Nephron (organoid): ENCODE measurements around the gene CREB3L1.
A peak's percentile ranks its signal among the peaks of the same experiment; 100 is the strongest.

Source experiments
- H3K27ac Mint-ChIP-seq, 3 experiments: 2 replicates each; pipeline ENCODE4 v1.8.0; 2020; ENCODE audit warnings: mixed read lengths in 3 of 3, mild to moderate bottlenecking in 2 of 3, moderate library complexity in 1 of 3
- H3K27me3 Mint-ChIP-seq: 2 replicates; pipeline ENCODE4 v1.8.0; 2021; ENCODE audit warnings: low read depth, mild to moderate bottlenecking, moderate library complexity, mixed read lengths
- H3K36me3 Mint-ChIP-seq: 2 replicates; pipeline ENCODE4 v1.8.0; 2020; ENCODE audit warnings: low read depth, mixed read lengths
- H3K4me1 Mint-ChIP-seq: 2 replicates; pipeline ENCODE4 v1.8.0; 2020; ENCODE audit warnings: mixed read lengths
- H3K4me3 Mint-ChIP-seq, 3 experiments: 2 replicates each; pipeline ENCODE4 v1.8.0; 2020; ENCODE audit warnings: mild to moderate bottlenecking in 3 of 3, mixed read lengths in 3 of 3, moderate library complexity in 2 of 3
- H3K9me3 Mint-ChIP-seq: 2 replicates; pipeline ENCODE4 v1.8.0; 2020; ENCODE audit warnings: mixed read lengths
- TF ChIP-seq, protein P1 (sequence below), 3 experiments: fragments of 200-600 bp; sonication (generic); IDR thresholded peaks; one replicate each; pipeline ENCODE4 v1.5.0; 2021; ENCODE audit warnings: antibody characterized with exemption in 3 of 3; ENCODE audit not compliant: unreplicated experiment in 3 of 3

CREB3L1 gene

DNA sequence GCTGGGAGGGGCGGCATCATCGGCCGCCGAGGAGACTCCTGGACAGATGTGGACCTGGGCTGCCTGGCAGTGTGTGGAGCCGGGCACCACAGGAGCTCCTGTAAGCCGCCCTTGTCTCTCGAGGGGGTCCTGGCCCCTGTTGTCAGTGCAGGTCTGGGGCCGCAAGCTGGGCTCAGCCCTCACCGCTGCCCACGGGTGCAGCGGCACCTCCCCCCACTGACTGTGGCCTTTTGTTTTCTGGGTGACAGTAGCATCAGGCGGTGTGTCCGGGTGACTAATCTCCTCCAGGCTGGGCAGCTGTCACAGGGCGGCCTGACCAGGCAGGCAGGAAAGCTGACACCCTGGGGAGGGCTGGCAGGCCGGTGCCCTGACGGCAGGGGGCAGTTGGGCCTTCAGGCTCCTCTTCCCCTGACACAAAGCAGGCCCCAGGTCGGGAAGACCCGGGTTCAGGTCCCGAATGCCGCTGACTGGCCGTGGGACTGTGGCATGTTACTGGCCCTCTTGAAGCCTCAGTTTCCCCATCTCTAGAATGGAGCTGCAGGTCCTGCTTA, 86.1 kb downstream of the CREB3L1 start:
- TF ChIP-seq, protein P1, sequence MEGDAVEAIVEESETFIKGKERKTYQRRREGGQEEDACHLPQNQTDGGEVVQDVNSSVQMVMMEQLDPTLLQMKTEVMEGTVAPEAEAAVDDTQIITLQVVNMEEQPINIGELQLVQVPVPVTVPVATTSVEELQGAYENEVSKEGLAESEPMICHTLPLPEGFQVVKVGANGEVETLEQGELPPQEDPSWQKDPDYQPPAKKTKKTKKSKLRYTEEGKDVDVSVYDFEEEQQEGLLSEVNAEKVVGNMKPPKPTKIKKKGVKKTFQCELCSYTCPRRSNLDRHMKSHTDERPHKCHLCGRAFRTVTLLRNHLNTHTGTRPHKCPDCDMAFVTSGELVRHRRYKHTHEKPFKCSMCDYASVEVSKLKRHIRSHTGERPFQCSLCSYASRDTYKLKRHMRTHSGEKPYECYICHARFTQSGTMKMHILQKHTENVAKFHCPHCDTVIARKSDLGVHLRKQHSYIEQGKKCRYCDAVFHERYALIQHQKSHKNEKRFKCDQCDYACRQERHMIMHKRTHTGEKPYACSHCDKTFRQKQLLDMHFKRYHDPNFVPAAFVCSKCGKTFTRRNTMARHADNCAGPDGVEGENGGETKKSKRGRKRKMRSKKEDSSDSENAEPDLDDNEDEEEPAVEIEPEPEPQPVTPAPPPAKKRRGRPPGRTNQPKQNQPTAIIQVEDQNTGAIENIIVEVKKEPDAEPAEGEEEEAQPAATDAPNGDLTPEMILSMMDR (IDR thresholded peaks at IDR 0.05; ENCODE audit: unreplicated experiment in 3 of 3), result no peak
- Mint-ChIP-seq H3K4me3 (peak overlapping the region in 2 of 3 experiments; percentile 23 to 69), H3K27ac (peak overlapping the region; percentile 32 to 70 (median 54)), H3K4me1 (peaks cover 51% of the 10 kb centered on the region), H3K9me3 (no peaks in the 10 kb centered on the region), H3K27me3 (no peaks in the 10 kb centered on the region), H3K36me3 (peaks cover 3% of the 10 kb centered on the region)

DNA sequence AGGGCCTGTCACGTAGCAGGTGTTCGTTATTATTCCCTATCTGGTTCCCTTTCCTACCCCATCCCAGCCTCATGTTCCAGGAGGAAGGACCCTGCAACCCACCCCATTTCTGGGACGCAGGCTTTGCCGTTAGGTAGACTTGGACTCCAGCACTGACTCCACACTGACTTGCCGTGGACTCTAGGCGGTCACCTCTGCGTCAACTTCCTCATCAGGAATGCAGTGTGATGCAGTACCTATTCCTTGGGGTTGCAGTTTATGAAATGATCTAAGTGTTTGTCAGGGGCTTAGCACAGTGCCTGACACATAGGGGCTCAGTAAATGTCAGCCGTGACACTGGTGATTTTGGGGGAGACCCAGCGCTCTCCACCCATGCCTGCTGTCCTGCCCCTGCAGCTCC, 86.6 kb downstream of the CREB3L1 start:
- Mint-ChIP-seq H3K4me1 (peaks cover 53% of the 10 kb centered on the region), H3K27me3 (no peaks in the 10 kb centered on the region), H3K27ac (peak overlapping the region; percentile 32 to 70 (median 54)), H3K36me3 (peaks cover 4% of the 10 kb centered on the region), H3K9me3 (no peaks in the 10 kb centered on the region), H3K4me3 (peak overlapping the region in 2 of 3 experiments; percentile 23 to 69)
- TF ChIP-seq, protein P1 (IDR thresholded peaks at IDR 0.05; ENCODE audit: unreplicated experiment in 3 of 3), result no peak

DNA sequence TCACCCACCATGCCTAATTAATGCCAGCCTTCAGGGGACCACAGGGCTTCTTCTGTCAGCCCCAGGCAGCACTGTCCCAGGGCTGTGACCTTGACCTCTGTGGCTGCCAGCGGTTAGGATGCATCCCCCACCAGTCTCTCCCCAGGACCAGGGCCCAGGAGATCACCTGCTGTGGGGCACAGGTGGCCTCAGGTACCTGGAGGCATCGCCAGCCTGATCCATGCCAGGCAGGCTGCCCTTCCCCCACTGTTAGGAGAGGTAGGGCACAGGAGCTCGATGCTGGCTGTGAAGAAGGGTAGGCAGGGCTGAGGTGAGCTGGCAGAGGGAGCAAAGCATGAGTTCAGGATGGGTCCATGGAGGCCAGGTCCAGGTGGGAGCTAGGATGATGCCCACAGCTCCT, 87.3 kb downstream of the CREB3L1 start:
- H3K36me3 Mint-ChIP-seq, result peaks cover 7% of the 10 kb centered on the region
- H3K27me3 Mint-ChIP-seq, result no peaks in the 10 kb centered on the region
- H3K27ac Mint-ChIP-seq, result peak overlapping the region in 1 of 3 experiments; percentile 61
- TF ChIP-seq, protein P1 (IDR thresholded peaks at IDR 0.05; ENCODE audit: unreplicated experiment in 3 of 3), result no peak
- no peaks in the 10 kb centered on the region for H3K9me3 Mint-ChIP-seq
- peak overlapping the region in 1 of 3 experiments; percentile 29 for H3K4me3 Mint-ChIP-seq
- peaks cover 59% of the 10 kb centered on the region for H3K4me1 Mint-ChIP-seq

DNA sequence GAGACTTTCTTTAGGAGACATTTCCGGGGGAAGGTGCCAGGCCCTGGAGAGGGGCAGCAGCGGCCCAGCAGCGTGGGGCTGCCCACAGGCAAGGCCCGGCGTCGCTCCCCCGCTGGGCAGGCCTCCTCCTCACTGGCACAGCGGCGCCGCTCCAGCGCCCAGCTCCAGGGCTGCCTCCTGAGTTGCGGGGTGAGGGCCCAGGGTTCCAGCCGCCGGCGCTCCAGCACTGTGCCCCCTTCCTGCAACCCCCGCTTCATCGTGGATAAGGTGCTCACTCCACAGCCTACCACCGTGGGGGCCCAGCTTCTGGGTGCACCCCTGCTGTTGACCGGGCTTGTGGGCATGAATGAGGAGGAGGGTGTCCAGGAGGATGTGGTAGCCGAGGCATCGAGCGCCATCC, 88.8 kb downstream of the CREB3L1 start:
- H3K4me1 Mint-ChIP-seq, result peaks cover 59% of the 10 kb centered on the region
- TF ChIP-seq, protein P1 (IDR thresholded peaks at IDR 0.05; ENCODE audit: unreplicated experiment in 3 of 3), result no peak

DNA sequence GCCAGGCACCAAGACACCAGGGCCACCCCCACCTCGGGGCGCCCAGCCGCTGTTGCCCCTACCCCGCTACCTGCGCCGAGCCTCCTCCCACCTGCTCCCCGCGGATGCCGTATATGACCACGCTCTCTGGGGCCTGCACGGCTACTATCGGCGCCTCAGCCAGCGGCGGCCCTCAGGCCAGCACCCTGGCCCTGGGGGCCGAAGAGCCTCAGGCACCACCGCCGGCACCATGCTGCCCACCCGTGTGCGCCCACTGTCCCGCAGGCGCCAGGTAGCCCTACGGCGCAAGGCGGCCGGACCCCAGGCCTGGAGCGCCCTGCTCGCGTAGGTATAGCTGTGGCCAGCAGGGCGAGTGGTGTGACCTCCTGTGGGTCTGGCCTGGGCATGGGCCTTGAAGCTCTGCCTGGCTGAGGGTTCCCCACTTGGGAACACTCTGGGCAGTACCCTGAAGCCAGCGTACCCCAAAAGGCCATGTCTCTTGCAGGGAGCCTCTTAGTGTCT, 89.2 kb downstream of the CREB3L1 start:
- Mint-ChIP-seq H3K9me3 (no peaks in the 10 kb centered on the region), H3K27me3 (no peaks in the 10 kb centered on the region), H3K4me3 (peak overlapping the region in 1 of 3 experiments; percentile 35), H3K4me1 (peaks cover 56% of the 10 kb centered on the region), H3K36me3 (peaks cover 11% of the 10 kb centered on the region), H3K27ac (no peak overlapping the region)
- TF ChIP-seq, protein P1 (IDR thresholded peaks at IDR 0.05; ENCODE audit: unreplicated experiment in 3 of 3), result no peak

More for the DNA sequence above, 88.8 kb downstream of the CREB3L1 start:
- H3K4me3 Mint-ChIP-seq, result no peak overlapping the region
- H3K27ac Mint-ChIP-seq, result no peak overlapping the region
- no peaks in the 10 kb centered on the region for H3K9me3 Mint-ChIP-seq
- no peaks in the 10 kb centered on the region for H3K27me3 Mint-ChIP-seq
- H3K36me3 Mint-ChIP-seq, result peaks cover 11% of the 10 kb centered on the region
